Measurements from ENCODE around the gene KIF5C. TPM values are rescaled to one million over a fixed set of nuclear protein-coding genes. Genes with fewer than 3 reads are reported as not detected.

Gene KIF5C
- total and polyA plus RNA-seq, 2 of the 13 experiments (the other 11 are each of a cell fraction or from before 2014, with no cell fraction given) = 0.15 to 0.20 TPM

GRCh38 chr2:148935791-148936190 lies 60.8 kb downstream of the KIF5C start (continued):
- TF ChIP-seq ZNF800 (CRISPR knock-in tag; IDR thresholded peaks at IDR 0.05) = no peak
- no peak for TF ChIP-seq XBP1 (CRISPR knock-in tag; IDR thresholded peaks at IDR 0.05)
- no peak for TF ChIP-seq SMARCE1 (IDR thresholded peaks at IDR 0.05; ENCODE audit: borderline replicate concordance)

GRCh38 chr2:148936857-148937450 lies 61.9 kb downstream of the KIF5C start:
- POLR2A ChIA-PET = no interaction called here
- Histone ChIP-seq H3K9me3 (ENCODE audit: low read length) (no peaks in the 10 kb centered on the region), H3K79me2 (ENCODE audit: insufficient read depth, low read length) (no peaks in the 10 kb centered on the region), H3K4me2 (ENCODE audit: low read depth, low read length) (no peak overlapping the region), H3K27ac (ENCODE audit: extremely low read length, insufficient read depth, low read length) (no peak overlapping the region), H3K36me3 (replicated peaks in 1 of 2; ENCODE audit: control insufficient read depth in 1 of 2, insufficient read depth in 2 of 2, low read length in 2 of 2) (no peaks in the 10 kb centered on the region), H2AFZ (ENCODE audit: low read length) (no peak overlapping the region), H3K4me1 (ENCODE audit: insufficient read depth, low read length) (no peaks in the 10 kb centered on the region), H4K20me1 (ENCODE audit: insufficient read depth, low read length) (no peaks in the 10 kb centered on the region), H3K27me3 (ENCODE audit: control insufficient read depth in 1 of 2, insufficient read depth in 2 of 2, low read length in 2 of 2) (no peaks in the 10 kb centered on the region), H3K4me3 (replicated peaks in 1 of 3; ENCODE audit: insufficient read depth in 1 of 3, low read depth in 2 of 3, low read length in 3 of 3) (no peak overlapping the region), H3K9ac (ENCODE audit: insufficient read depth, low read depth, low read length) (no peak overlapping the region)
- intact Hi-C loops (cut with micrococcal nuclease; ENCODE audit: unreplicated experiment) (loop anchor here (2.0 kb wide), 1 partner anchor 34 kb away; no protein-coding TSS in a partner anchor), in situ Hi-C loops (cut with HindIII; ENCODE audit: extremely low pct_ligation_motif_present, low pct_unique_long_range_greater_than_20kb) (no loop called here)
- no peak for DNase-seq (ENCODE audit: low spot score)
- TF ChIP-seq SRY (CRISPR knock-in tag; IDR thresholded peaks at IDR 0.05) = no peak
- TF ChIP-seq ARHGAP35 (CRISPR knock-in tag; IDR thresholded peaks at IDR 0.05; ENCODE audit: borderline replicate concordance) = no peak
- peak; percentile 35 for TF ChIP-seq STAG1 (CRISPR knock-in tag; IDR thresholded peaks at IDR 0.05)
- CTCF ChIA-PET (ENCODE audit: low intra/inter-chr PET ratio, low total read pairs) = no interaction called here
- WGBS (ENCODE audit: low lambda C conversion rate) = 5% methylated on average over 8 of the region's 8 CpGs
- no peak for FAIRE-seq
- no TSS peak for BruUV-seq (replicated peaks)
- peak; percentile 67 for ATAC-seq
